NCI-H774 (cell line): ENCODE results near the gene RAMP3.
"Not testable (repeated sequence)": the region's sequence is repeated elsewhere in the genome, so short reads cannot be mapped to it uniquely, and the experiment has no call there.

Experiments
- DNase-seq: peaks from one replicate; lab custom pipeline; 2025; lab: John Stamatoyannopoulos, UW

RAMP3 gene

DNA sequence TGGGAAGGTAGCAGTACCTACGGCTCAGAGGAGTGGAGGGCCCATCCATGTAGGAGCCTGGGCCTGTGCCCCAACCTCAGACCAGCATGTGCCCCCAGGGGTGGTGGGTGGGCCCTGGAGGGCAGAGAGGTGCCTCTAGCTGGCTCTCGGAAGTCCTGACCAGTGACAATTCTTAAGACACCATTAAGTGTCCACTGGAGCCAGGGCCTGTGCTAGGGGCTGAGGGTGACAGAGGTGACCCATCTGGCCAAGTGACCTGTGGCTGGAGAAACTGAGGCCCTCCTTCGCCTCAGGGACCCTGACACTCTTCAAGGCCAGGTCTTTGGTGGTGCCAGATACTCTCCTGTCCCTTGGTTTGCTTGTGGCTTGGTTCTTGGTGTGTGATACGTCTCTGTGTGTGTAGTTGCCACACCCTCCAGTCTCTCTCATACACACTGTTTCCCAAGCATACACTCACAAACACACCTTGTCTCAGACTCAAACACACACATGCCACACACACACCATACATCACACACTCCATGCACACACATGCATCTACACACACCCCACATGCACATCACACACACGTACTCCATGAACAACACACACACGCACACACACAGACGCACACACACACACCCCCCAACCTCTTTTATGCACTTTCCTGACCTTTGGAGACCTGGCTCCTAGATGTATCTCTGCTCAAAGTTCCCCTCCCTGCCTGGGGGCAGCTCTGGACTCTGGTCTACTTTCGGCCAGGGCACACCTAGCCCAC is 897 bp upstream of the RAMP3 start:
- DNase-seq = no peak

- no peak for DNase-seq
These were observed 322 bp upstream of the RAMP3 start for GRCh38 chr7:45157286-45157652.

GRCh38 chr7:45158471-45158870 is 880 bp downstream of the RAMP3 start:
- no peak for DNase-seq

- DNase-seq = no peak
These were observed 1.7 kb downstream of the RAMP3 start for GRCh38 chr7:45159296-45159695.

GRCh38 chr7:45160417-45160881 is 2.9 kb downstream of the RAMP3 start:
- DNase-seq = no peak

- no peak for DNase-seq
These were observed 3.5 kb downstream of the RAMP3 start for GRCh38 chr7:45161138-45161537.

- DNase-seq = no peak
These were observed 4.3 kb downstream of the RAMP3 start for GRCh38 chr7:45161842-45162241.

- no peak for DNase-seq
These were observed 4.8 kb downstream of the RAMP3 start for GRCh38 chr7:45162311-45162845.

GRCh38 chr7:45162943-45163691 is 5.5 kb downstream of the RAMP3 start:
- DNase-seq = no peak

GRCh38 chr7:45163692-45164052 is 6.1 kb downstream of the RAMP3 start:
- no peak for DNase-seq

DNA sequence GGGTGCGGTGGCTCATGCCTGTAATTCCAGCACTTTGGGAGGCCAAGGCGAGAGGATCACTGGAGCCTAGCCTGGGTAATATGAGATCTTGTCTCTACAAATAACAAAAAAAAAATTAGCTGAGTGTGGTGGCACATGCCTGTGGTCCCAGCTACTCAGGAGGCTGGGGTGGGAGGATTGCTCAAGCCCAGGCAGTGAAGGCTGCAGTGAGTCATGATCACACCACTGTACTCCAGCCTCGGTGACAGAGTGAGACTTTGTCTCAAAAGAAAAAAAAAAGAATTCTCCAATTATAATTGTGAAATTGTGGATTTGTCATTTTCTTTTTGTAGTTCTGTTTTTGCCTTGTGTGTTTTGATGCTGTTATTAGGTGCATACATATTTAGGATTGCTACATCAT is 6.7 kb downstream of the RAMP3 start:
- not testable (repeated sequence) for DNase-seq

DNA sequence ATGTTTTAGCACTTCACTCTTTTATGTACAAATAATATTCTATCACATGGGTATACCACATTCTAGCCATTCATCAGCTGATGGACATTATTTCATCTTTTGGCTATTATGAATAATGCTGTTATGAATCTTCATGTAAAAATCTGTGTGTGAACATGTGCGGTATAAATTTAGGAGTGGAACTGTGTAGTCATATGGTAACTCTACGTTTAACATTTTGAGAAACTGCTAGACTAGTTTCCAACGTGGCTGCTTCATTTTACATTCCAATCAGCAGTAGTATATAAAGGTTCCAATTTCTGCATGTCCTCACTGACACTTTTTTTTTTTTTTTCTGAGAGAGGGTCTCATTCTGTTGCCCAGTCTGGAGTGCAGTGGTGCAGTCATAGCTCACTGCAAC is 8.3 kb downstream of the RAMP3 start:
- DNase-seq = no peak

DNA sequence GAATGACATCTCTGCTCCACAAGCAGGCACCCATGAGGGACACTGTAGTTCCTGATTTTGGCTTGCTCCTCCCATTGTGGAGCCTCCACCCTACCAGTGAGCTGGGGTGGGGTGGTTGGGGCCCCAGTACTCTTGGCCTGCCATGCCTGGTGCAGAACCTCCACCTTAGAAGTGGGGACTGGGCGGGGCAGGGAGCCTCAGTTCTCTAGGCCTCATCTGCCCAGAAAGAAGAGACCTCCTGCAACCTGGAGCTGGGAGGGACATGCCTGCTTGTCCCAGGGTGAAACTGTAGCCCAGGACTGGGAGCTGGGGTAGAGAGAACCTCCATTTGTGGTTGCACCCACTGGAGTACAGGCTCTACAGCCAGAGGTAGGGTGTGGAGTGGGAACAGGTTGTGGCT is 14.4 kb downstream of the RAMP3 start:
- no peak for DNase-seq

DNA sequence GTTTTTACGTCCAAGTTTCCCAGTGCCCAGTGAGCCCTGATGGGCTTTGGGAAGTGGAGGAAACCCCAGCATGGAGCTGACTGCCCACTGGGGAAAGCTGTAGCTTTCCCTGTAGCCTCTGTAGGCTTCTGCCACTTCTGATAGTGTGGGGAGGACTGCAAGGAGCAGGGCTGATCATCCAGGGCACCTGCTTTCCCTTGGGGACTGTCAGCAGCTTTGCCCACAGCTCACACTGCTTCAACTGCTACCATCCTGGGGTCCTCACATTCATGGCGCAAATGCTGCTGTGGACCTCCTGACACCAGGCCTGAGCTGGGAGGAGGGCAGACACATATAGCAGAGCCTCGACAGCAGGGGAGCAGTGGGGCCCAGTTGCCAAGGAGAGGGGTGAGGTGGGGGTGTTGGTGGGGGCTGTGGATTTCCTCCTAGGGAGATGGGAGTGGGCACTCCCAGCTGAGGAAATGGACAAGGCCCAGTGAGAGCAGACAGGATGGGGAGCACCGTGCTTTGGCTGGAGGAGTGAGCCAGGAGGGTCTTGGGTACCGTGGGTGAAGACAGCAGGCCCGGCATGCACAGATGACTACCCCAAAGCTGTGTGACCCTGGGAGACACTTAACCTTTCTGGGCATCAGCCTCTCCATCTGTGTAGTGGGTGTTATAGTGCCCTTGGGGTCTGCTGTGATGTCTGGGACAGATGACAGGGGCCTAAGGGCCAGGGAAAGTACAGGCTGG is 16.2 kb downstream of the RAMP3 start:
- no peak for DNase-seq

GRCh38 chr7:45174328-45174610 is 16.7 kb downstream of the RAMP3 start:
- no peak for DNase-seq

GRCh38 chr7:45174966-45175765 is 17.6 kb downstream of the RAMP3 start:
- DNase-seq = no peak

DNA sequence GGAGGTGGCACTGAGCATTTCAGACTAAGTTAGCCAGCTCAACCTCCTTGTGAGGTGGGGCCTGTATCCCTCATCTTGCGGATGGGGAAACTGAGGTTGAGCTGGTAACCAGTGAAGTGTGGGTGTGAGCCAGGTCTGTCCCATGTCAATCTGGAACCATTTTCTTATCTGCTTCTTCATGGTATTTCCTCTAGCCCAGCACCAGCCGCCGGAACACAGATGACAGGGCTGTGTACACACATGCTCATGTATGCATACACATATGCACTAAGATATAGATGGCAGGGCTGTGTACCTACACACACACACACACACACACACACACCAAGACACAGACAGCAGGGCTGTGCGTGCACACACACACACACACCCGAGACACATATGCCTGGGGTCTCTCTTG is 18.5 kb downstream of the RAMP3 start:
- DNase-seq = no peak

GRCh38 chr7:45176886-45177731 is 19.5 kb downstream of the RAMP3 start:
- DNase-seq = no peak

- DNase-seq = no peak
These were observed 20.2 kb downstream of the RAMP3 start for GRCh38 chr7:45177801-45178200.

DNA sequence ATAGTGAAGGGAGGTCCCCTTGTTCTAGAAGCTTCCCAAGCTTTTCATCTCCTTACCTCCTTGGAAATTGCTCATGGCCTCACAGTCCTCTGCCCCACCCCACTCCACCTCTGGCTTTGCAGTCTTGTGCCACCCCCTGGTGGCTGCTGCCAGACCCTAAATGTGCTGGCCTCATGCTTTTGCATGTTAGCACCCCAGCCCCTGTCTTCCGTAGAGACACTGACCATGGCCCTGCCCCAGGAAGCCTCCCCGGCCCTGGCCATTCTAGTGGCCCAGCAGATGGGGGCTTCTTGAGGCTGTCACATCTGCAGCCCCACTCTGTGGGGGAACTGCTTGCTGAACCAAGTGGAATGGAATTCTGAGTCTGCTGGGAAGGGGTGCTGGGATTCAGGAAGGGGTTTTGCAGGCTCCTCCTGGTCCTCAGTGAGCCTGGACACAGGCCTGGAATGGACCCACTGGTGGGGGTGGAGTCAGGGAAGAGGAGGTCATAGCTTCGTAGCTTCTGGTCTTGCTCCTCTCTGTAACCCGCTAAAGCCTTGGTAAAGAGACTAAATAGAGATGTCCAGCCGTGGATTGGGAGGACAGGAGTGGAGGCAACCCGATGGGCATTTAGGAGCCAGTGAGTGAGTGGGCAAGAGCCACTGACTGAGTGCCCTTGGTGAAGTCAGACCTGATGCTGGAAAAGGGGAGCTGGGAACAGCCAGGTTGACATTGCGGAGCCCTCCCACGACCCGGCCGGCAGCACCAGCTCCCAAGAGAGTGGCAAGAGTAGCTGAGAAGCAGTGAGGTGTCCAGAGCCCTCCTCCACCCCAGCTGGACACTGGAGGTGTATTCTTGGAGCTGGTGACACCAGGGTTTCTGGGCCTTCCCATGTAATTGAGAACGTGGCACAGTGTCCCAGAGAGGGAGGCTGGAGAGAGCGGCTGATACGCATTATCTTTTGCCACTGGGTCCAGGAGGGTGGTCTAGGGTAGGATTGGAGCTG is 20.9 kb downstream of the RAMP3 start:
- DNase-seq = no peak
